ENCODE data around the gene NPAS3.

GRCh38 chr14:33483541-33483940, 544.9 kb downstream of the NPAS3 start:
- TF ChIP-seq CTCF (IDR thresholded peaks at IDR 0.05) (no peak), POLR2A (IDR thresholded peaks at IDR 0.05) (no peak)
